SK-N-SH (cell line): ENCODE results near the gene FAM120C. TPM values are rescaled to one million over a fixed set of nuclear protein-coding genes. Genes with fewer than 3 reads are reported as not detected.

Experiments used
- CTCF ChIA-PET: fragments of 300-600, 350-600 bp; formaldehyde crosslinking; extraction: SDS; loops from one replicate; lab custom pipeline; 2021; lab: Yijun Ruan, JAX
- POLR2A ChIA-PET: fragments of 350-600 bp; sonication (Branson Sonifier 250); formaldehyde crosslinking; extraction: SDS; loops from one replicate; lab custom pipeline; 2020; ENCODE audit warnings: antibody characterized with exemption, inconsistent platforms; lab: Yijun Ruan, JAX
- DNase-seq: peaks from one replicate; pipeline ENCODE4 v3.0.0; 2012
- H2AFZ ChIP-seq: fragments of 200-600 bp; sonication (generic); 2 replicates; pipeline ENCODE4 v1.8.1; 2016; ENCODE audit warnings: antibody characterized with exemption, mild to moderate bottlenecking, low read depth
- H3F3A ChIP-seq: fragments of 200-600 bp; sonication (generic); replicated peaks from 2 replicates; pipeline ENCODE3; 2016; ENCODE audit warnings: antibody characterized with exemption, mild to moderate bottlenecking; ENCODE audit not compliant: insufficient read depth
- H3K27ac ChIP-seq, 2 experiments: fragments of 200-500 bp in 1 of 2; fragments of 200-600 bp in 1 of 2; sonication (Bioruptor generic) in 1 of 2; sonication (generic), shearing (Covaris generic) in 1 of 2; 2 replicates each; pipeline versions ENCODE4 v1.5.1 to v1.6.1; 2014 to 2016; ENCODE audit warnings: low read depth in 2 of 2, inconsistent platforms in 1 of 2, low read length in 1 of 2, mild to moderate bottlenecking in 1 of 2, mixed read lengths in 1 of 2
- H3K27me3 ChIP-seq: fragments of 200-600 bp; sonication (generic), shearing (Covaris generic); 2 replicates; pipeline ENCODE4 v1.6.1; 2016; ENCODE audit warnings: mixed run types; ENCODE audit not compliant: insufficient read depth
- H3K36me3 ChIP-seq, 2 experiments: fragments of 200-500 bp in 1 of 2; fragments of 200-600 bp in 1 of 2; sonication (Bioruptor generic) in 1 of 2; sonication (generic) in 1 of 2; replicated peaks in 1 of 2; 2 replicates each; pipeline versions ENCODE3 to v1.5.1; 2014 to 2016; ENCODE audit warnings: low read length in 1 of 2, mild to moderate bottlenecking in 1 of 2; ENCODE audit not compliant: insufficient read depth in 2 of 2, control insufficient read depth in 1 of 2
- H3K4me1 ChIP-seq, 2 experiments: fragments of 200-500 bp in 1 of 2; fragments of 200-600 bp in 1 of 2; sonication (Bioruptor generic) in 1 of 2; sonication (generic), shearing (Covaris generic) in 1 of 2; 2 replicates each; pipeline versions ENCODE4 v1.5.1 to v1.6.1; 2014 to 2016; ENCODE audit warnings: low read depth in 1 of 2, low read length in 1 of 2, mixed run types in 1 of 2; ENCODE audit not compliant: insufficient read depth in 2 of 2, control insufficient read depth in 1 of 2
- H3K4me2 ChIP-seq: fragments of 200-600 bp; sonication (generic), shearing (Covaris generic); 2 replicates; pipeline ENCODE4 v1.6.1; 2017; ENCODE audit warnings: mixed run types
- H3K4me3 ChIP-seq, 2 experiments: fragments of 200-500 bp in 1 of 2; fragments of 200-600 bp in 1 of 2; sonication (Bioruptor generic) in 1 of 2; sonication (generic), shearing (Covaris generic) in 1 of 2; 2 replicates each; pipeline versions ENCODE4 v1.5.1 to v1.8.1; 2014 to 2016; ENCODE audit warnings: low read depth in 2 of 2, inconsistent platforms in 1 of 2, low read length in 1 of 2, mild to moderate bottlenecking in 1 of 2, mixed read lengths in 1 of 2, moderate library complexity in 1 of 2
- H3K79me2 ChIP-seq: fragments of 200-600 bp; sonication (generic); 2 replicates; pipeline ENCODE4 v1.8.1; 2017; ENCODE audit warnings: mild to moderate bottlenecking; ENCODE audit not compliant: insufficient read depth
- H3K9ac ChIP-seq: fragments of 200-600 bp; sonication (generic); 2 replicates; pipeline ENCODE4 v1.6.1; 2017; ENCODE audit warnings: mixed run types
- H3K9me2 ChIP-seq: fragments of 200-600 bp; sonication (generic); 2 replicates; pipeline ENCODE4 v1.6.1; 2017; ENCODE audit warnings: mixed run types
- H3K9me3 ChIP-seq: fragments of 200-600 bp; sonication (generic); 2 replicates; pipeline ENCODE4 v1.6.1; 2017; ENCODE audit warnings: mixed run types, mild to moderate bottlenecking, moderate library complexity
- H4K20me1 ChIP-seq: fragments of 200-600 bp; sonication (generic); 2 replicates; pipeline ENCODE4 v1.6.1; 2017; ENCODE audit warnings: mild to moderate bottlenecking, mixed run types; ENCODE audit not compliant: insufficient read depth
- CTCF ChIP-seq: fragments of 200-600 bp; sonication (generic); IDR thresholded peaks from 2 replicates; pipeline ENCODE4 v1.6.1; 2017; ENCODE audit warnings: antibody characterized with exemption, mild to moderate bottlenecking, moderate library complexity
- ELF1 ChIP-seq: IDR thresholded peaks from 2 replicates; pipeline ENCODE4 v1.4.0; 2012
- EP300 ChIP-seq, 2 experiments: IDR thresholded peaks; 2 replicates each; pipeline versions ENCODE4 v1.4.0 to v1.6.1; 2012; ENCODE audit warnings: borderline replicate concordance in 1 of 2, low read depth in 1 of 2, low read length in 1 of 2
- EZH2phosphoT487 ChIP-seq: fragments of 200-600 bp; sonication (generic); IDR thresholded peaks from 2 replicates; pipeline ENCODE4 v1.6.1; 2017; ENCODE audit warnings: low read depth, mixed run types, mild to moderate bottlenecking, antibody characterized with exemption, moderate library complexity, borderline replicate concordance
- FOXJ3 ChIP-seq: sonication (generic); formaldehyde crosslinking; IDR thresholded peaks from 2 replicates; pipeline ENCODE4 v1.5.1; 2020; ENCODE audit warnings: mild to moderate bottlenecking, missing genetic modification reagents
- GABPA ChIP-seq: IDR thresholded peaks from 2 replicates; pipeline ENCODE4 v1.4.0; 2012; ENCODE audit warnings: low read depth, mild to moderate bottlenecking
- MXI1 ChIP-seq: IDR thresholded peaks from 2 replicates; pipeline ENCODE4 v1.6.1; 2012; ENCODE audit warnings: mild to moderate bottlenecking, low read depth, low read length, improper control_type of control experiment
- RAD21 ChIP-seq: IDR thresholded peaks from 2 replicates; pipeline ENCODE4 v1.6.1; 2012; ENCODE audit warnings: mild to moderate bottlenecking, low read length
- RCOR1 ChIP-seq: fragments of 150-350 bp; IDR thresholded peaks from 2 replicates; pipeline ENCODE4 v1.6.1; 2017; ENCODE audit warnings: antibody characterized with exemption, low read length
- REST ChIP-seq: IDR thresholded peaks from 2 replicates; pipeline ENCODE4 v1.6.1; 2012; ENCODE audit warnings: mild to moderate bottlenecking, low read depth, low read length, moderate library complexity
- RXRA ChIP-seq: IDR thresholded peaks from 2 replicates; pipeline ENCODE4 v1.4.0; 2012; ENCODE audit warnings: low read depth, mild to moderate bottlenecking, borderline replicate concordance
- SIN3A ChIP-seq: IDR thresholded peaks from 2 replicates; pipeline ENCODE4 v1.6.1; 2012; ENCODE audit warnings: low read depth, mild to moderate bottlenecking, low read length, moderate library complexity, borderline replicate concordance
- SMC3 ChIP-seq: IDR thresholded peaks from 2 replicates; pipeline ENCODE4 v1.6.1; 2012; ENCODE audit warnings: low read depth, low read length, improper control_type of control experiment
- TAF1 ChIP-seq: IDR thresholded peaks from 2 replicates; pipeline ENCODE4 v1.6.1; 2012; ENCODE audit warnings: low read depth, mild to moderate bottlenecking, low read length, moderate library complexity, borderline replicate concordance
- TCF12 ChIP-seq: IDR thresholded peaks from 2 replicates; pipeline ENCODE4 v1.4.0; 2012
- TEAD4 ChIP-seq: IDR thresholded peaks from 2 replicates; pipeline ENCODE4 v1.4.0; 2012; ENCODE audit warnings: mild to moderate bottlenecking, borderline replicate concordance; ENCODE audit not compliant: insufficient read depth
- WGBS: methylation state at CpG from one replicate; pipeline ENCODE4 v1.1.6; 2017; ENCODE audit warnings: low lambda C conversion rate; 5-methylcytosine and 5-hydroxymethylcytosine counted together
- polyA plus RNA-seq, 3 experiments: library from polyadenylated mRNA; depleted of rRNA; stranded (reverse); fragments of >200 nt; gene quantifications; 2 replicates each; pipeline ENCODE4 v1.2.3, GENCODE V29; 2012

The FAM120C gene
- polyA plus RNA-seq, 1 of the 3 experiments (the other 2 are of a cell fraction) = 6.0 TPM

GRCh38 chrX:54043056-54043455 is 140.0 kb downstream of the FAM120C start:
- H3K36me3 ChIP-seq = peaks cover 4 to 7% of the 10 kb centered on the region in 2 experiments
- no peaks in the 10 kb centered on the region for H4K20me1 ChIP-seq
- ChIA-PET POLR2A (interaction anchor here (2.3 kb wide), 1 partner anchor 397 kb away, joined by 10 read pairs; the partner anchor contains the start of gene TSR2), CTCF (interaction anchor here (0.5 to 1.7 kb wide), 7 partner anchors 13 to 397 kb away, joined by 3 to 7 read pairs (median 3); partner anchors contain the start of gene TSR2)
- peak overlapping the region; percentile 66 to 73 for H3K4me3 ChIP-seq
- 1% methylated on average over 11 of the region's 11 CpGs for WGBS
- no peak for DNase-seq
- peak overlapping the region; percentile 89 for H3K9ac ChIP-seq
- H3K9me3 ChIP-seq = no peaks in the 10 kb centered on the region
- peaks cover 0 to 8% of the 10 kb centered on the region in 2 experiments; a peak in 1 of 4 replicates for H3K4me1 ChIP-seq
- peak overlapping the region; percentile 84 for H2AFZ ChIP-seq
- peaks cover 14% of the 10 kb centered on the region for H3F3A ChIP-seq
- H3K79me2 ChIP-seq = peaks cover 13% of the 10 kb centered on the region; the same call in 1 of the 2 replicates
- peaks cover 6% of the 10 kb centered on the region; the same call in 1 of the 2 replicates for H3K27me3 ChIP-seq
- peak overlapping the region; percentile 88 for H3K4me2 ChIP-seq
- H3K27ac ChIP-seq = peak overlapping the region; percentile 39 to 91; a peak in 3 of 4 replicates
- TF ChIP-seq GABPA (no peak), TEAD4 (no peak), EP300 (IDR thresholded peaks at IDR 0.05; ENCODE audit: borderline replicate concordance in 1 of 2, low read depth in 1 of 2, low read length in 1 of 2) (no peak), EZH2phosphoT487 (no peak), REST (no peak)
- H3K9me2 ChIP-seq = no peaks in the 10 kb centered on the region

- ChIA-PET CTCF (interaction anchor here (0.5 to 1.7 kb wide), 5 partner anchors 13 to 397 kb away, joined by 3 to 7 read pairs (median 3); partner anchors contain the start of gene TSR2), POLR2A (interaction anchor here (0.6 to 2.3 kb wide), 3 partner anchors 142 to 766 kb away, joined by 3 to 10 read pairs (median 5); partner anchors contain the start of gene TSR2)
- Histone ChIP-seq H3F3A (peaks cover 14% of the 10 kb centered on the region), H3K9me2 (no peaks in the 10 kb centered on the region), H3K9ac (peak overlapping the region; percentile 89; the same call in 1 of the 2 replicates), H2AFZ (no peak overlapping the region), H3K4me1 (peaks cover 0 to 8% of the 10 kb centered on the region in 2 experiments; a peak in 1 of 4 replicates), H3K4me2 (peak overlapping the region; percentile 88), H3K9me3 (no peaks in the 10 kb centered on the region), H3K36me3 (peaks cover 7 to 8% of the 10 kb centered on the region in 2 experiments), H3K27me3 (peaks cover 6% of the 10 kb centered on the region; the same call in 1 of the 2 replicates), H3K4me3 (peak overlapping the region; percentile 66 to 73), H3K79me2 (peaks cover 13% of the 10 kb centered on the region; the same call in 1 of the 2 replicates), H4K20me1 (no peaks in the 10 kb centered on the region), H3K27ac (peak overlapping the region in 1 of 2 experiments; percentile 41; a peak in 2 of 4 replicates)
- WGBS = 1% methylated on average over 7 of the region's 26 CpGs
- no peak for TF ChIP-seq RCOR1
- TF ChIP-seq ELF1 = no peak
- 0 out of 2 replicates have a peak, but pooled peaks have one; percentile 29 for TF ChIP-seq SIN3A
- 0 out of 2 replicates have a peak, but pooled peaks have one; percentile 8 for TF ChIP-seq SMC3
- no peak for TF ChIP-seq FOXJ3 (CRISPR knock-in tag)
- TF ChIP-seq TCF12 = no peak
- TF ChIP-seq CTCF = peak; percentile 35
- TF ChIP-seq TAF1 = peak; percentile 29; the same call in 1 of the 2 replicates
- peak; percentile 33 for TF ChIP-seq RAD21
- no peak for TF ChIP-seq RXRA
- TF ChIP-seq MXI1 = peak; percentile 37; the same call in 1 of the 2 replicates
- peak; percentile 75 for DNase-seq
These were observed 140.4 kb downstream of the FAM120C start for GRCh38 chrX:54042609-54043021.
